Measurements from ENCODE around the gene SLC7A6OS. TPM values are rescaled to one million over a fixed set of nuclear protein-coding genes. Genes with fewer than 3 reads are reported as not detected.

SLC7A6OS gene
- total RNA-seq, 6 experiments from 2014 or later = 10.5 to 16.2 (median 13.7) TPM

DNA sequence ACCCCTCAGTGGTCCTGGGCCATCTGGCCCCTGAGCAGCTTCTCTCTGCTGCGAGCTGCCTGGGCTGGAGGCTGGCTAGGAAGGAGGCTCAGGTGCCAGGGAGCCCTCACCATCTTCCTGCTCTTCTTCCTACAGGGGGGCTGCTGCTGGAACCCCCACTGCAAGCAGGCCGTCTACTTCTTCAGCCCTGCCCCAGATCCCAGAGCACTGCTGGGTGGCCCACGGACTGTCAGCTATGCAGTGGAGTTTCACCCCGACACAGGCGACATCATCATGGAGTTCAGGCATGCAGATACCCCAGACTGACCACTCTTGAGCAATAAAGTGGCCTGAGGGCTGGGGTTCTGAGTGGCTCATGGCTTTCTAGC lies 46.2 kb upstream of the SLC7A6OS start:
- Mint-ChIP-seq H3K4me1 (ENCODE audit: low read depth) (no peaks in the 10 kb centered on the region), H3K9me3 (no peaks in the 10 kb centered on the region), H3K27ac (no peak overlapping the region), H3K36me3 (ENCODE audit: low read depth) (no peaks in the 10 kb centered on the region), H3K27me3 (ENCODE audit: insufficient read depth) (no peaks in the 10 kb centered on the region; the same call in 1 of the 2 replicates), H3K4me3 (no peak overlapping the region)
- TF ChIP-seq, protein P1, sequence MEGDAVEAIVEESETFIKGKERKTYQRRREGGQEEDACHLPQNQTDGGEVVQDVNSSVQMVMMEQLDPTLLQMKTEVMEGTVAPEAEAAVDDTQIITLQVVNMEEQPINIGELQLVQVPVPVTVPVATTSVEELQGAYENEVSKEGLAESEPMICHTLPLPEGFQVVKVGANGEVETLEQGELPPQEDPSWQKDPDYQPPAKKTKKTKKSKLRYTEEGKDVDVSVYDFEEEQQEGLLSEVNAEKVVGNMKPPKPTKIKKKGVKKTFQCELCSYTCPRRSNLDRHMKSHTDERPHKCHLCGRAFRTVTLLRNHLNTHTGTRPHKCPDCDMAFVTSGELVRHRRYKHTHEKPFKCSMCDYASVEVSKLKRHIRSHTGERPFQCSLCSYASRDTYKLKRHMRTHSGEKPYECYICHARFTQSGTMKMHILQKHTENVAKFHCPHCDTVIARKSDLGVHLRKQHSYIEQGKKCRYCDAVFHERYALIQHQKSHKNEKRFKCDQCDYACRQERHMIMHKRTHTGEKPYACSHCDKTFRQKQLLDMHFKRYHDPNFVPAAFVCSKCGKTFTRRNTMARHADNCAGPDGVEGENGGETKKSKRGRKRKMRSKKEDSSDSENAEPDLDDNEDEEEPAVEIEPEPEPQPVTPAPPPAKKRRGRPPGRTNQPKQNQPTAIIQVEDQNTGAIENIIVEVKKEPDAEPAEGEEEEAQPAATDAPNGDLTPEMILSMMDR (IDR thresholded peaks at IDR 0.05) = no peak
- no peak for DNase-seq

DNA sequence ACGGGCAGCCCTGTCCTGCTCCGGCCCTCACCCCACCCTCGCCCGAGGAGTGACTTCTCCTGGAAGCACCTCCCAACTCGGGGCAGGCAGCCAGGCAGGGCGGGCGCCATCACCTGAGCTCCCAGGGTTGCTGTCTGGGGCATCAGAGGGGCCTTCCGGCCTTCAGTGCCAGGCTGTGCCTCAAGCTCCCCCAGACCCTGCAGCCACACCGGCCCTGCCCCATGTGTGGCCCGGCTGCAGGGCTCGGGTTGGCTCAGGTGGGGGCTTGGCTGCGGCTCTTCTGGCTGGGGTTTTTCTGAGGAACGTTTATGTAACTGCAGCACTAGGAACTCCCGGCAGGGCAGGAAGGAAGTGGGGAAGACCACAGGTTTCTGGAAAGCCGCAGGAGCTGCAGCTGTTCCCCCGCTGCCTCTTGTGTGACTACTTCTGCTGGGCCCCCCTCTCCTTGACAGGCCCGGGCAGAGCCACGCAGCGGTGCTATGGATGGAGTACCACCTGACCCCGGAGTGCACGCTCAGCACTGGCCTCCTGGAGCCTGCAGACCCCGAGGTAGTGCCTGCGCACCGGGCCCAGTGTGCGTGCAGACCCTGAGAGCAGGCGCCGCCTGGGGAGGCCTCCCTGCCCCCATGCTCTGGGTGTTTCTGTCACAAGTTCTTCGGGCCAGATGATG lies 45.6 kb upstream of the SLC7A6OS start:
- Mint-ChIP-seq H3K27me3 (ENCODE audit: insufficient read depth) (no peaks in the 10 kb centered on the region; the same call in 1 of the 2 replicates), H3K9me3 (no peaks in the 10 kb centered on the region), H3K4me1 (ENCODE audit: low read depth) (no peaks in the 10 kb centered on the region), H3K27ac (no peak overlapping the region), H3K4me3 (no peak overlapping the region), H3K36me3 (ENCODE audit: low read depth) (no peaks in the 10 kb centered on the region)
- DNase-seq = no peak
- TF ChIP-seq, protein P1 (IDR thresholded peaks at IDR 0.05) = no peak

DNA sequence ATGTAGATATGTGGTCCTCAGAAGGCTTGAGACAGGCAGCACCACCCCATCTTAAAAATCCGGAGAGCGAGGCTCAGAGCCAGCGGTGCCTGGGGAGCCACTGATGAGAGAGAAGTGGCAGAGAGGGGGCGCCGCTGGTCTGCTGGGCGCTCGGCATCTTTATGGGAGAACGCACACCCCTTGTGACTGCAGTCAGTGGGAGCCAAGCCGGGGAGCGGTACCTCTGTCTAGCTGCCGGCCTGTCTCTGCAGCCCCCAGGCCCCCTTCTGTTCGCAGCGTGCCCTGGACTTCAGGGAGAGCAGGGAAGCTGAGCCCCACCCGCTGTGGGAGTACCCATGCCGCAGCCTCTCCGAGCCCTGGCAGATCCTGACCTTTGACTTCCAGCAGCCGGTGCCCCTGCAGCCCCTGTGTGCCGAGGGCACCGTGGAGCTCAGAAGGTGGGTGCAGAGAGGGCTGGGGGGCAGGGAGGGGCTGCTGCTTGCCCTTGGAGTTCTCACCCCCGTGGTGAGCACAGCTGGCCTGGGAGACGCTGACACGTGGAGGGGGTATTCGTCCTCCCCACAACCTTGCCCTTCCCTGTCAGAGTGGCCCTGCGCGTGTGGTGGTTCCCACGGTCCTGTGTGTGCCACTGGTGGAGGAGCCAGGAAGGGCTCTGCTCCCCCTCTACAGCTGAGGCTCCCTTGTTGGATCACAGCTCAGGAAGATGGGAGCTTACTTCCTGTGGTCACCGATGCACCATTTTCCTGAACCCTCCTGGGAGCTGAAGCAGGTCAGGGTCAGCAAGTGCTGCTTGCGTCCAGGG lies 44.9 kb upstream of the SLC7A6OS start:
- Mint-ChIP-seq H3K27ac (no peak overlapping the region), H3K27me3 (ENCODE audit: insufficient read depth) (no peaks in the 10 kb centered on the region), H3K4me1 (ENCODE audit: low read depth) (no peaks in the 10 kb centered on the region), H3K9me3 (no peaks in the 10 kb centered on the region), H3K4me3 (no peak overlapping the region), H3K36me3 (ENCODE audit: low read depth) (no peaks in the 10 kb centered on the region)
- TF ChIP-seq, protein P1 (IDR thresholded peaks at IDR 0.05) = peak; percentile 46; the same call in 1 of the 2 replicates
- DNase-seq = no peak

DNA sequence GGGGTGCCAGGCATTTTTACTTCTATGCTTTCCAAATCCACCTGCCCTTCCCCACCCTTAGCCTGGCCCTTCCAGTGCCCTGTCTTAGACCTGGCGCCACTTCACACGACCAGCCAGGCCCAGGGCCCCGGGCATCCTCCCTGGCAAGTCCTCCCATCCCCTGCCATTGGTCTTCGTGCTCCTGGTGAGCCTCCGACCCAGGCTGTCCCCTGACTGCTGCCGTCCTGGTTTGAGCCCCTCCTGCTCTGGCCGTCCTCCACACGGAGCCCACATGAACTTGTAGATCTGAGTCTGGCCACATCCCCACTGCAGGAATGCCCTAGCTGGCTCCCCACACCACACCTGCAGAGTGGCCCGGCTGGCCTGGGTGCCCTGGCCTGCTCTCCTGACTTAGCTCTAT lies 44.1 kb upstream of the SLC7A6OS start:
- no peak for DNase-seq
- Mint-ChIP-seq H3K9me3 (no peaks in the 10 kb centered on the region), H3K27ac (no peak overlapping the region), H3K4me3 (no peak overlapping the region), H3K36me3 (ENCODE audit: low read depth) (no peaks in the 10 kb centered on the region), H3K27me3 (ENCODE audit: insufficient read depth) (no peaks in the 10 kb centered on the region), H3K4me1 (ENCODE audit: low read depth) (no peaks in the 10 kb centered on the region)
- TF ChIP-seq, protein P1 (IDR thresholded peaks at IDR 0.05) = no peak

DNA sequence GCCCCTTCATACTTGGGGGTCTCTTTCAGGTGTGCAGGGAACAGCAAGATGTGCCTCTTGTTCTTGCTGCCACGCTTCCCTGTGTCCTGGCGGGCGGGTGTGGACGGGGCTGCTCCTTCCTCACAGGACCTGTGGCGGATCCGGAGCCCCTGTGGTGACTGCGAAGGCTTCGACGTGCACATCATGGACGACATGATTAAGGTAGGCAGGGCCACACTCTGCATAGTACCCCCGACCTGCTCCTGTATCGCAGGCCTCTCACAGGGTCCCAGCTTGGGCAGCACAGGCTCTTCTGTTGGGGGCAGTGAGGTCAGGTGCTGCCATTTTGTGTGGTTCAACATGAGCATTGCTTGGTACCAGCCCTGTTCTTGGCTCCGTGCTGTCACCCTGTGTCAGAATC lies 42.6 kb upstream of the SLC7A6OS start:
- H3K9me3 Mint-ChIP-seq = no peaks in the 10 kb centered on the region
- no peak for DNase-seq
- H3K27ac Mint-ChIP-seq = no peak overlapping the region
- H3K4me3 Mint-ChIP-seq = no peak overlapping the region
- no peaks in the 10 kb centered on the region for H3K4me1 Mint-ChIP-seq (ENCODE audit: low read depth)
- peaks cover 9% of the 10 kb centered on the region for H3K36me3 Mint-ChIP-seq (ENCODE audit: low read depth)
- TF ChIP-seq, protein P1 (IDR thresholded peaks at IDR 0.05) = no peak
- H3K27me3 Mint-ChIP-seq (ENCODE audit: insufficient read depth) = no peaks in the 10 kb centered on the region
